Measurements from ENCODE around the gene VSIG2. TPM values are rescaled to one million over a fixed set of nuclear protein-coding genes. Genes with fewer than 3 reads are reported as not detected.

The VSIG2 gene
- total and polyA plus RNA-seq, 2 experiments from 2014 or later = not detected

GRCh38 chr11:124784051-124784450 lies 32.0 kb upstream of the VSIG2 start:
- Histone ChIP-seq H3K4me1 (ENCODE audit: insufficient read depth) (no peaks in the 10 kb centered on the region; the same call in 1 of the 2 replicates), H3K27me3 (ENCODE audit: insufficient read depth) (no peaks in the 10 kb centered on the region), H3K4me2 (no peak overlapping the region), H3K36me3 (ENCODE audit: insufficient read depth) (no peaks in the 10 kb centered on the region), H2AFZ (no peak overlapping the region), H3K79me2 (replicated peaks; ENCODE audit: insufficient read depth) (peaks cover 82% of the 10 kb centered on the region), H3F3A (replicated peaks; ENCODE audit: low read depth) (no peaks in the 10 kb centered on the region), H3K4me3 (no peak overlapping the region), H3K27ac (ENCODE audit: low read depth) (no peak overlapping the region), H4K20me1 (replicated peaks; ENCODE audit: insufficient read depth) (peaks cover 19% of the 10 kb centered on the region), H3K9me2 (ENCODE audit: insufficient read depth) (no peaks in the 10 kb centered on the region)
- Mint-ChIP-seq H3K27me3 (ENCODE audit: insufficient read depth, low read depth, poor library complexity) (no peaks in the 10 kb centered on the region), H3K9me3 (no peaks in the 10 kb centered on the region), H3K4me3 (no peak overlapping the region), H3K27ac (no peak overlapping the region), H3K36me3 (ENCODE audit: low read depth) (no peaks in the 10 kb centered on the region), H3K4me1 (peaks cover 7% of the 10 kb centered on the region; the same call in 1 of the 3 replicates)
- DNase-seq (ENCODE audit: low spot score) (no peak), ATAC-seq (no peak)
- no peak for TF ChIP-seq EZH2 (IDR thresholded peaks at IDR 0.05; ENCODE audit: low read depth, unreplicated experiment)
- no peak for TF ChIP-seq POLR2AphosphoS5 (IDR thresholded peaks at IDR 0.05; ENCODE audit: low read depth)
- no peak for TF ChIP-seq ZNF462 (CRISPR knock-in tag; IDR thresholded peaks at IDR 0.05)
- TF ChIP-seq JUNB (IDR thresholded peaks at IDR 0.05; ENCODE audit: unreplicated experiment) = no peak
- no peak for TF ChIP-seq STAT1 (IDR thresholded peaks at IDR 0.05; ENCODE audit: unreplicated experiment)
- no peak for TF ChIP-seq ZNF331 (CRISPR knock-in tag; IDR thresholded peaks at IDR 0.05; ENCODE audit: low read depth)
- TF ChIP-seq REST (IDR thresholded peaks at IDR 0.05; ENCODE audit: unreplicated experiment) = no peak
- no peak for TF ChIP-seq ZNF114 (CRISPR knock-in tag; IDR thresholded peaks at IDR 0.05)
- no peak for TF ChIP-seq CREB1 (CRISPR knock-in tag; IDR thresholded peaks at IDR 0.05; ENCODE audit: low read depth)
- TF ChIP-seq ETS1 (IDR thresholded peaks at IDR 0.05) = no peak
- no peak for TF ChIP-seq NANOG (IDR thresholded peaks at IDR 0.05; ENCODE audit: borderline replicate concordance)
- no peak for TF ChIP-seq EZH2phosphoT487 (IDR thresholded peaks at IDR 0.05; ENCODE audit: unreplicated experiment)
- no peak for TF ChIP-seq CTCF (conservative IDR thresholded peaks at IDR 0.05; ENCODE audit: low read depth in 2 of 2)

Data from GM23338 (cell line).